GM23248 (cell line): Measurements from ENCODE around the gene SLC22A5. TPM values are rescaled to one million over a fixed set of nuclear protein-coding genes. Genes with fewer than 3 reads are reported as not detected.

Source experiments
- DNase-seq: peaks from one replicate; pipeline ENCODE4 v3.0.0-alpha.2; 2015
- H2AFZ ChIP-seq: fragments of 200-600 bp; sonication (generic); 2 replicates; pipeline ENCODE4 v1.6.1; 2016; ENCODE audit warnings: antibody characterized with exemption
- H3F3A ChIP-seq: fragments of 200-600 bp; sonication (generic); 2 replicates; pipeline ENCODE4 v1.6.1; 2016; ENCODE audit warnings: mild to moderate bottlenecking, antibody characterized with exemption, mixed run types; ENCODE audit not compliant: insufficient read depth
- H3K27ac ChIP-seq: fragments of 200-600 bp; sonication (generic); 2 replicates; pipeline ENCODE4 v1.5.1; 2016; ENCODE audit warnings: mild to moderate bottlenecking
- H3K27me3 ChIP-seq: fragments of 200-600 bp; sonication (generic); replicated peaks from 2 replicates; pipeline ENCODE4 v1.6.1; 2016; ENCODE audit warnings: mild to moderate bottlenecking; ENCODE audit not compliant: insufficient read depth
- H3K36me3 ChIP-seq: fragments of 200-600 bp; sonication (generic); 2 replicates; pipeline ENCODE4 v1.6.1; 2016; ENCODE audit warnings: low read depth, mild to moderate bottlenecking
- H3K4me1 ChIP-seq: fragments of 200-600 bp; sonication (generic); 2 replicates; pipeline ENCODE4 v1.6.1; 2016; ENCODE audit warnings: mild to moderate bottlenecking; ENCODE audit not compliant: insufficient read depth
- H3K4me2 ChIP-seq: fragments of 200-600 bp; sonication (generic); one replicate; pipeline ENCODE4 v1.6.1; 2016; ENCODE audit warnings: mild to moderate bottlenecking; ENCODE audit not compliant: unreplicated experiment
- H3K4me3 ChIP-seq: fragments of 200-600 bp; sonication (generic); 2 replicates; pipeline ENCODE4 v1.5.1; 2016; ENCODE audit warnings: mild to moderate bottlenecking
- H3K79me2 ChIP-seq: fragments of 200-600 bp; sonication (generic); 2 replicates; pipeline ENCODE4 v1.6.1; 2016; ENCODE audit warnings: mild to moderate bottlenecking; ENCODE audit not compliant: insufficient read depth
- H3K9ac ChIP-seq: fragments of 200-600 bp; sonication (generic); 2 replicates; pipeline ENCODE4 v1.6.1; 2016; ENCODE audit warnings: mild to moderate bottlenecking
- H3K9me2 ChIP-seq: fragments of 200-600 bp; sonication (generic); 2 replicates; pipeline ENCODE4 v1.6.1; 2016; ENCODE audit warnings: mixed run types, mild to moderate bottlenecking, moderate library complexity; ENCODE audit not compliant: insufficient read depth
- H3K9me3 ChIP-seq: fragments of 200-600 bp; sonication (generic); one replicate; pipeline ENCODE4 v1.6.1; 2017; ENCODE audit warnings: low read depth
- H4K20me1 ChIP-seq: fragments of 200-600 bp; sonication (generic); 2 replicates; pipeline ENCODE4 v1.6.0; 2016; ENCODE audit not compliant: insufficient read depth
- EZH2 ChIP-seq: fragments of 200-600 bp; sonication (generic); IDR thresholded peaks from 2 replicates; pipeline ENCODE4 v1.6.1; 2018; ENCODE audit warnings: antibody characterized with exemption, mild to moderate bottlenecking; ENCODE audit not compliant: insufficient read depth, poor library complexity, severe bottlenecking
- EZH2phosphoT487 ChIP-seq: fragments of 200-600 bp; sonication (generic); IDR thresholded peaks from 2 replicates; pipeline ENCODE4 v1.6.1; 2018; ENCODE audit warnings: antibody characterized with exemption, moderate library complexity, mild to moderate bottlenecking, low read depth; ENCODE audit not compliant: insufficient read depth
- WGBS, 2 experiments: methylation state at CpG; one replicate each; pipeline ENCODE4 v1.1.6; 2015 to 2017; ENCODE audit warnings: low lambda C conversion rate in 2 of 2, low coverage in 1 of 2; ENCODE audit errors: missing lambda C conversion rate in 2 of 2; 5-methylcytosine and 5-hydroxymethylcytosine counted together
- in situ Hi-C: fragments of 300-500 bp; cut with MboI; formaldehyde crosslinking; loops from 2 replicates; pipeline ENCODE4 v1.15.0; 2020
- polyA plus RNA-seq: library from polyadenylated mRNA; unstranded; fragments of >200 nt; fragmentation: Nextera tagmentation; extraction: Ambion mirVana; gene quantifications from 2 replicates; pipeline ENCODE4 v1.2.1, GENCODE V29; 2016
- total RNA-seq: library from RNA; depleted of rRNA; stranded (reverse); fragments of >200 nt; shearing (Covaris generic); gene quantifications from 2 replicates; pipeline ENCODE4 v1.2.3, GENCODE V29; 2014

Gene SLC22A5
- total and polyA plus RNA-seq, 2 experiments from 2014 or later: 1.7 to 3.0 TPM

- Histone ChIP-seq H3K4me2 (no peak overlapping the region), H3K9me2 (no peaks in the 10 kb centered on the region), H3K9ac (no peak overlapping the region), H3K4me1 (peaks cover 18% of the 10 kb centered on the region), H2AFZ (no peak overlapping the region), H3K27ac (no peak overlapping the region), H3K9me3 (no peaks in the 10 kb centered on the region), H3K79me2 (peaks cover 23% of the 10 kb centered on the region; the same call in 1 of the 2 replicates), H4K20me1 (no peaks in the 10 kb centered on the region), H3K4me3 (no peak overlapping the region), H3F3A (peaks cover 14% of the 10 kb centered on the region; the same call in 1 of the 2 replicates), H3K27me3 (no peaks in the 10 kb centered on the region), H3K36me3 (no peaks in the 10 kb centered on the region)
- WGBS, 2 experiments: 94 to 95% methylated on average over 2 of the region's 2 CpGs
- no peak for TF ChIP-seq EZH2phosphoT487
- TF ChIP-seq EZH2: no peak
- DNase-seq: no peak
- in situ Hi-C loops: no loop called here
These were observed 39.5 kb downstream of the SLC22A5 start for GRCh38 chr5:132408965-132409364.

DNA sequence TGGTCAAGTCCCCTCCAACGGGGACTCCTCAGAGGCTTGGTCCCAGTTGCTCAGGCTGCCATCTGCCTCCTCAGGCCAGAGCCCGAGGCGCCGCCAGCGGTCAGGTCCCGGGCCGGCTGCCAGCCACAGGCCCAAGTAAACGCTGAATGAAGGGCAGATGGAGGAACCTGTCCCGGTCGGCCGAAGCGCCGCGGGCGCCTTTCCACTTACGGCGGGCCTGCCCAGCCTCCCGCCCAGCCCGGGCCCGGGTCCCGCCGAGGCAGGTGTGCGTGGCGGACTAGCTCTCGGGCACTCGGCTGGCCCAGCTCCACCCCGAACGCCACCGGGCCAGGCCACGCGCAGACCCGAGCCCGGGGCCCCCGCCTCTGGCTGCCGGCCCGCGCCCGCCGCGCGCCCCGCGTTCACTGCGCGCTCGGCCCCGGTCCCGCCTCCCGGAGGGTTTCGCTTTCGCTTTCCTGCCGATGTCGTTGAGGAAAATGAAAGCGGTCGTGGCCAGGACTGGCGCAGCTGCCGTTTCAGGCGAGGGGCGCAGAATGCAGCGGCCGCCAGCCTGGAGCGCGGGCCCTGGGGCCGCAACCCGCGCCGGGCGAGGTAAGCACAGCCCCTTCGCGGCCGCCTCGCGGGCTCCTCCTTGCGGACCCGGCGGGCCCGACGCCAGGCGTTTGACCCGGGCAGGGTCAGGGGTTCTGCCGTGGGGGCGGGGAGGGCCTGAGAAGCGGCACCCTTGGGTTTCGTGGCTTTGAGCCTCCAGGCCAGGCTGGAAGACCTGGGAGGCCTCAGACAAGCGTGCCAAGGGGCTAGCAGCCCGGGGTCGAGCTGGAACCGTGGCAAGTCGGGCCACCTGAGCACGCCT, 41.2 kb downstream of the SLC22A5 start:
- H2AFZ ChIP-seq: peak overlapping the region; percentile 94
- peak; percentile 90 for DNase-seq
- in situ Hi-C loops: no loop called here
- H3K4me2 ChIP-seq: peak overlapping the region; percentile 89
- H3K4me3 ChIP-seq: peak overlapping the region; percentile 79
- H3K4me1 ChIP-seq: peaks cover 34% of the 10 kb centered on the region
- peak overlapping the region; percentile 55 for H3K27ac ChIP-seq
- H3K9ac ChIP-seq: peak overlapping the region; percentile 87
- H4K20me1 ChIP-seq: no peaks in the 10 kb centered on the region
- H3K36me3 ChIP-seq: no peaks in the 10 kb centered on the region
- peaks cover 26% of the 10 kb centered on the region; the same call in 1 of the 2 replicates for H3F3A ChIP-seq
- WGBS, 2 experiments: 1 to 2% methylated on average over 65 to 82 of the region's 90 CpGs
- no peaks in the 10 kb centered on the region for H3K9me3 ChIP-seq
- H3K9me2 ChIP-seq: no peaks in the 10 kb centered on the region
- TF ChIP-seq EZH2phosphoT487: no peak
- no peak for TF ChIP-seq EZH2
- no peaks in the 10 kb centered on the region for H3K27me3 ChIP-seq
- H3K79me2 ChIP-seq: peaks cover 29% of the 10 kb centered on the region

- no peak for DNase-seq
- Histone ChIP-seq H3K4me3 (peak overlapping the region; percentile 79), H3K36me3 (no peaks in the 10 kb centered on the region), H4K20me1 (no peaks in the 10 kb centered on the region), H3K27me3 (no peaks in the 10 kb centered on the region), H3K79me2 (peaks cover 33% of the 10 kb centered on the region), H3K4me2 (peak overlapping the region; percentile 89), H3F3A (peaks cover 26% of the 10 kb centered on the region; the same call in 1 of the 2 replicates), H3K9ac (peak overlapping the region; percentile 87), H2AFZ (peak overlapping the region; percentile 94), H3K4me1 (peaks cover 34% of the 10 kb centered on the region), H3K9me2 (no peaks in the 10 kb centered on the region), H3K9me3 (no peaks in the 10 kb centered on the region), H3K27ac (peak overlapping the region; percentile 55)
- in situ Hi-C loops: no loop called here
- TF ChIP-seq EZH2 (no peak), EZH2phosphoT487 (no peak)
- WGBS, 2 experiments: 48% methylated on average over 9 of the region's 9 CpGs
These were observed 41.9 kb downstream of the SLC22A5 start for GRCh38 chr5:132411304-132412013.

DNA sequence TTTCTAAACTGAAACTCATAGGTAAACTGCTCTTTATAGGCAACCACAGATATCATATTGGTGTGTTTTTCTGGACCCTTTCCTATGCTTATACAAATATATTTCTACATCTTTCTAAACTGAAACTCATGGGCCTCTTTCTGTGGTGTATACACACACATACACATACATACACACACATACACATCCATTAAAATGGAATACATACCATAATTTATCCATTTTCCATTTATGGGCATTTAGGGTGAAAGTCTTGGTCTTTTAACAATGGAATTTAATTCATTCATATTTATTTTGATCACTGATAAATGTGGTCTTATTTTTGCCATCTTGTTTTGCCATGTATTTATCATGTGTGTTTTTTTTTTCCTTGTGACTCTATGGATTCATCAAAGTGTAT, 44.1 kb downstream of the SLC22A5 start:
- Histone ChIP-seq H3K27me3 (no peaks in the 10 kb centered on the region), H4K20me1 (no peaks in the 10 kb centered on the region), H3K79me2 (peaks cover 38% of the 10 kb centered on the region), H3K9me2 (no peaks in the 10 kb centered on the region), H3K9ac (no peak overlapping the region), H2AFZ (no peak overlapping the region), H3K27ac (peak overlapping the region; percentile 39; the same call in 1 of the 2 replicates), H3K4me1 (peaks cover 34% of the 10 kb centered on the region), H3K4me3 (no peak overlapping the region), H3K4me2 (no peak overlapping the region), H3K9me3 (no peaks in the 10 kb centered on the region), H3K36me3 (no peaks in the 10 kb centered on the region), H3F3A (peaks cover 26% of the 10 kb centered on the region; the same call in 1 of the 2 replicates)
- in situ Hi-C loops: no loop called here
- no peak for DNase-seq
- no peak for TF ChIP-seq EZH2
- TF ChIP-seq EZH2phosphoT487: no peak
